ENCODE data around the gene YPEL1.

GRCh38 chr22:21760640-21761039, 25.0 kb upstream of the YPEL1 start:
- TF ChIP-seq EZH2phosphoT487 (IDR thresholded peaks at IDR 0.05; ENCODE audit: borderline replicate concordance) (no peak), CTCF (conservative IDR thresholded peaks at IDR 0.05; ENCODE audit: low read length) (no peak)

All from Loucy (cell line).